ENCODE results near the gene VMP1.
A peak's percentile ranks its signal among the peaks of the same experiment; 100 is the strongest.
"Not testable (repeated sequence)": the region's sequence is repeated elsewhere in the genome, so short reads cannot be mapped to it uniquely, and the experiment has no call there.

The VMP1 gene

DNA sequence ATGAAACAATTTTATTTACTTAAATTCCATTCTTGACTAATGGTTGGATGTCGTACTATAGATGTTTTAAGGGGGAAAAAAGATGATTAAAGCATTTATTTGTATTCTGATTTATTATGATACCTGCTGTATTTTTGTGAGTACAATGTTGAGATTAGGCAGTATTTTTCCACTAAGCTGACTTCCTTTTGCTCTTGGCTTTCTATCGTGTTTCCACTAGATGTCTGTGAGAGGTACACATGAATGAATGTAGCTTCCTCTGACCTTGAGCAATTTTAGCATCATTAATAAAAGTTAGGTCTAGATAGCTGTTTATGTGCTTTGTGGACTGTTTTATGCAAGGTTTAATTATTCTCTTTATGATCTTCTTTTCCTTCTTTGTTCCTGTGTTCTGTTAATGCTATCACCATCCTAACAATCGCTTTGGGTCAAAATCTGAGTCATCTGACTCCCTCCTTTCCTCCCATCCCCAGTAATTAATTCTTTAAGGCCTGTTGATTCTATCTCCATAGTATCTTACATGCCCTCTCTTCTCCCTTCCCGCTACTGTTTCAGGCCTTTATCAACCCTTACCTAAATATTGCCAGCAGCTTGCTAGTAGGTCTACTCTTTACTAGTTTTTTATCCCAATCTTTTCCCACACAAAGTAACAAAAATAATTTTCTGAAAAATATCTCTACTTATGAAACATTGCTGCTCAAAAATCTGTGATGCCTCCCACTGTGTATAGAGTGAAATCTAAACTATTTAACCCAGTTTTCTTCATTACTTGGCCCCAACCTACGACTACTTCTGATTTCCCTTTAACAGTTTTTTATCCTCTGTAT, 76.0 kb downstream of the VMP1 start:
- no peak for DNase-seq

DNA sequence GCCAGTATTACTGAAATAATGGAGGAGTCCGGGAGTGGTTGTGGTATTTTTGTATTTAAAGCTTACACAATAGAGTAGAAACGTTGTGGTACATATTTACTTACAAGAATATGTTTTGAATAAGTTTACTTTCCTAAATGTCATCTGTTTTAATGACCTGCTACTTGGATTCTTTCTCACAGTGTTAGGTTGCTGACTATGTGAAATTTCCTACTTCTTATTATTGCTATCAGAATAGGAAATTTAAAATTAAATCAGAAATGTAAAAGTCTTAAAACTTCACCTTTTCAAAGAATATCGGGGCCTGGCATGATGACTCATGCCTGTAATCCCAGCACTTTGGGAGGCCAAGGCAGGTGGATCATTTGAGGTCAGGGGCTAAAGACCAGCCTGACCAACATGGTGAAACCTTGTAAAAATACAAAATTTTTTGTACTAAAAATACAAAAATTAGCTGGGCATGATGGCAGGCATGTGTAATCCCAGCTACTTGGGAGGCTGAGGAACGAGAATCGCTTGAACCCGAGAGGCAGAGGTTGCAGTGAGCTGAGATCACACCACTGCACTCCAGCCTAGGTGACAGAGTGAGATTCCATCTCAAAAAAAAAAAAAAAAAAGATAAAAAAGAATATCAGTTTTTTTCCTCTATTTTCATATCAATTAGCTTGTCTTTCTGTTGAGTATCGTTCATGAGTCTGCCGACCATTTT, 77.8 kb downstream of the VMP1 start:
- no peak for DNase-seq

DNA sequence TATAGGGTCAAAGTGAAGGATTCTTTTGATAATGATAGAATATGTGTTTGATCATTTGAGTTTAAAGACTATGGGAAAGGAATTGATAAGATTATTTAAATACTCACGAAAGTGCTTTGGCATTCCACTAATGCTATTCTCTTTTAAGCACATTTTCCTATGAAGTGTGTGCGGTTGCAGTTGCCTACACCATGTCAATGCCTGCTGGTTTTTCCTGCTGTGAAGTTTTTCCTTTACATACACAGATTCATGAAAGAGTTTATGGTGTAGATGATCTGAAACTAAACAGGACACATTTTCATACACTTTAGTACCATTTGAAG, 78.7 kb downstream of the VMP1 start:
- no peak for DNase-seq

DNA sequence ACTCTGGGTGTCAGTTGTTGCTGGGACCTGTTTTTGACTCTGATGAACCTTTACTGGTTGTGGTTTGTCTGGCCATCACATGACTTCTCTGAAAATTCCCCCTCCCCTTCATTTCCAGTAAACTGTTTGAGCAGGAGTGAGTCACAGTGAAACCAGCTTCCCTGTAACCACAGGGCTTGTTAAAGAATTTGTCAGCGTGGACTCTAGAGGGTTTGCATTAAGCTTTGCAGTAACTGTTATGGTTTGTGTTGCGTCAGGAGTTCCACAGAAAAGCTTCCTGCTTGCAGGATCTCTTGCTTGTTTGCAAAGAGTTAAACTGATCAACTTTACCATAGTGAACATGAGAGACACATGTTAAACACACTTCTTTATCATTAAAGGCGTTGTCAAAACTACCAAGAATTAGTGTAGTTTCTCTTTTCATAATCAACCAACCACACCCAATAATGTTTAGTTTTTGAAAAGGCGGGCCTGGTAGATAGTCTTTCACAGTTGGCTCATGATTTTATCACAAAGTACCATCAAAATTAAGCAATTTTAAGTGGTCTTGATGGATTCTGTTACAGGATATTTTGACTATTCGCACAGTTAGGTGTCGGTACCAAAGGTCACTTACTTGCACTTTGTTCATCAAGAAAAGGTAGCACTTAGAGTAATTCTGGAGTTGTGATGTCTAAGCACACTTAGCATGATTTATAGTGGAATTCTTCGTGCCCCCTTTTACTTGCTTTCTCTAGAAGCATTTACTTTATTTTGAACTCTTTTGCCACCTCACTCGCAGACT, 79.3 kb downstream of the VMP1 start:
- DNase-seq: peak; percentile 47

DNA sequence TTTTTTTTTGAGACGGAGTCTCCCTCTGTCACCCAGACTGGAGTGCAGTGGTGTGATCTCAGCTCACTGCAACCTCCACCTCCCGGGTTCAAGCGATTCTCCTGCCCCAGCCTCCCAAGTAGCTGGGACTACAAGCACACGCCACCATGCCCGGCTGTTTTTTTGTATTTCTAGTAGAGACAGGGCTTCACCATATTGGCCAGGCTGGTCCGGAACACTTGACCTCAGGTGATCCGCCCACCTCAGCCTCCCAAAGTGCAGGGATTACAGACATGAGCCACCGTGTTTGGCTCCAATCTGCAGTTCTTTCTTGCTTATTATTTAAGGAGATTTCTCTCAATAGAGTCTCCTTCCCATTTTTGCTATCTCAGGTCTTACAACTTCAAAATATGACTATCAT, 82.4 kb downstream of the VMP1 start:
- not testable (repeated sequence) for DNase-seq

DNA sequence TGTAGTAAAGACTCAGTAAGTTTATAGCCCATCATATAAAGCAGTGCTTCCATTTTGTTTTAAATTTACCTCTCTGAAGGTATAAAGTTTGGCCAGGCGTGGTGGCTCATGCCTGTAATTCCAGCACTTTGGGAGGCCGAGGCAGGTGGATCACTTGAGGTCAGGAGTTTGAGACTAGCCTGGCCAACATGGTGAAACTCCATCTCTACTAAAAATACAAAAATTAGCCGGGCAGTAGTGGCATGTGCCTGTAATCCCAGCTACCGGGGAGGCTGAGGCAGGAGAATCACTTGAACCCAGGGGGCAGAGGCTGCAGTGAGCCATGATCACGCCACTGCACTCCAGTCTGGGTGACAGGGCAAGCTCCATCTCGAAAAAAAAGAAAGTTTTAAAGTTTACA, 83.0 kb downstream of the VMP1 start:
- DNase-seq: not testable (repeated sequence)

DNA sequence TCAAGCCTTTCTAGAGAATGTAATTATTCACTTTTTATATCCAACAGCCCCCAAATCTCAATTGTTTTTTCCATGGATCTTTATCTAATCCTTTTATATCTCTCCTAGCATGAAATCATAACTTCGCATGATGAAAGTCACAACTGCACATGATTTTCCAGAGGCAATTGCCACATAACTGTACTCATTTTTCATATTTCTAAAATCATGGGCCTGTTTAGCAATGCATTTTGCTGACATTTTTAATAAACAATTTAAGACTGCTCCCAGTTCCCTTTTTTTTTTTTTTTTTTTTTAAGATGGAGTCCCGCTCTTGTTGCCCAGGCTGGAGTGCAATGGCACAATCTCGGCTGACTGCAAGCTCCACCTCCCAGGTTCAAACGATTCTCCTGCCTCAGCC, 83.5 kb downstream of the VMP1 start:
- DNase-seq: no peak

DNA sequence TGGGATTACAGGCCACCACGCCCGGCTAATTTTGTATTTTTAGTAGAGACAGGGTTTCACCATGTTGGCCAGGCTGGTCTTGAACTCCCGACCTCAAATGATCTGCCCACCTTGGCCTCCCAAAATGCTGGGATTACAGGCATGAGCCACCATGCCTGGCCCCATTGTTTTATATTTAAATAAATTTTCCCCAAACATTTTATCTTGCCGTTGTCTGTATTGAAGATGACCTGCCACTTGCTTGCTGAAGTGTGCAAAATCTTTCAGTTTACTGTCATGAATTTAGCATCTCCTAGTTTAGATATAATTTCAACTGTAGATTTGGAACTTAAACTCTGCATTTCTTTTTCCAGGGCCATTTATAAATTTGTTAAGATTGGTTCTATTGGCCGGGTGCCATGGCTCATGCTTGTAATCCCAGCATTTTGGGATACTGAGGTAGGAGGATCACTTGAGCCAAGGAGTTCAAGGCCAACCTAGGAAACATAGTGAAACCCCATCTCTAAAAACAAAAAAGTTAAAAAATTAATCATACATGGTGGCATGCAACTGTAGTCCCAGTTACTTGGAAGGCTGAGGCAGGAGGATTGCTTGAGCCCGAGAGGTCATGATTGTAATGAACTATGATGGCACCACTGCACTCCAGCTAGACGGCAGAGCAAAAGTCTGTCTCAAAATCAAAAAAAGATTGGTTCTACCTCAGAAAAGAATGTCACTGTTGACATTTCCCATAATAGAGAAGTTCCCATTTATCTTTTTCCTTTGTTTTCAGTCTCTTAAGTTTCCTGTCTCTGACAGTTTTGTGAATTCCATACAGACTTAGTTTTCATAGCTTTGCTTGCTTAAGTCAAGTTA, 84.4 kb downstream of the VMP1 start:
- DNase-seq: no peak

DNA sequence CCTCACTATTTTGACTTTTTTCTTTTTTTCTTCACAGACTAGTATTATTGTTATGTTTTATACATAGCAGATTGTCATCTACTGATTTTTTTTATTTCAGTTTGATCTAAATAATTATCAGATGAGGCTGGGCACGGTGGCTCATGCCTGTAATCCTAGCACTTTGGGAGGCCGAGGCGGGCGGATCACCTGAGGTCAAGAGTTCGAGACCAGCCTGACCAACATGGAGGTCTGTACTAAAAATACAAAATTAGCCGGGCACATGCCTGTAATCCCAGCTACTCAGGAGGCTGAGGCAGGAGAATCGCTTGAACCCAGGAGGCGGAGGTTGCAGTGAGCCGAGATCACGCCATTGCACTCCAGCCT, 85.0 kb downstream of the VMP1 start:
- DNase-seq: not testable (repeated sequence)

DNA sequence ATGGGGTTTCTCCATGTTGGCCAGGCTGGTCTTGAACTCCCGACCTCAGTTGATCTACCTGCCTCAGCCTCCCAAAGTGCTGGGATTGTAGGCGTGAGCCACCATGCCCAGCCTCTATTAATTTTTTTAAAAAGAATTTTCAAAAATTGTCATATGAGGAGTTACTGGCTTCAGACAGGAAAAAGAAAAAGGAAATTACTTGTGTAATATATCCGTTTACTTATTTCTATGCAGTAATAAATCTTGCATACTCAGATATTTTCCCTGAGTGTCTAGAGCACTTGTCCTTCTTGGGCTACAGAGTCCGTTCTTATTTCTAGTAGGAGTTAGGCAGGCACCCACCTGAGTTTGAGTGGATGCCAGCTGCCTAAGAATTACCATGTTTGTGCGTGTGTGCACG, 85.8 kb downstream of the VMP1 start:
- DNase-seq: no peak

DNA sequence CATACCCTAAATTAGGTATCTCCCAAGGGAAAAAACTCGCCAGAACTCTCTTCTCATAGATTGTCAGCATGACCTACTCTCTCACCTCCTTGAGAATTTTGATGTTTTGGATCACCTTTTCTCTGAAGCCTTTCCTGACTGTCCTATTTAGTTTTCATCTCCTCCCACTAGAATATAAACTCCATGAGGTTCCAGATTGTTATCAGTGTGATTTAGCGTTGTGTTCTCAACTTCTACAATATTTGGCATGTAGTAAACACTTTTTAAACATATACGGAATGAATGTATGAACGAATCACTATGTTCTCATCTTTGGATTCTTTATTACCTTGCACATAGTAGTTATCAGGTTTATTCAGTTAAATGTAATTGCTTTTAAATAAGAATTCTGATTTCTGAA, 88.7 kb downstream of the VMP1 start:
- DNase-seq: no peak

DNA sequence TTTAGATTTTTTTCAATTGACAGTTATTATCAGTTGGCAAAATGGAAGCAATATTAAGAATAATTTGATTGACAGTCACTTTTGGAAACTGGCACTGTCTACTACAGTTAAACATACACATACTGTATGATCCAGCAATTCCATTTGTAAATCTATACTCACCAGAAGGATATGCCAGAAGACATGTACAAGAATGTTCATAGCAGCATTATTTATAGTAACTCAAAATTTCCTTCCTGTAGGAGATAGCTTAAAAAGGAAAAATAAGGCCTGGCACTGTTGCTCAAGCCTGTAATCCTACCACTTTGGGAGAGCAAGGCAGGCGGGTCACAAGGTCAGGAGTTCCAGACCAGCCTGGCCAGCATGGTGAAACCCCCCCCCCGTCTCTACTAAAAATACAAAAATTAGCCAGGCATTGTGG, 89.3 kb downstream of the VMP1 start:
- no peak for DNase-seq

DNA sequence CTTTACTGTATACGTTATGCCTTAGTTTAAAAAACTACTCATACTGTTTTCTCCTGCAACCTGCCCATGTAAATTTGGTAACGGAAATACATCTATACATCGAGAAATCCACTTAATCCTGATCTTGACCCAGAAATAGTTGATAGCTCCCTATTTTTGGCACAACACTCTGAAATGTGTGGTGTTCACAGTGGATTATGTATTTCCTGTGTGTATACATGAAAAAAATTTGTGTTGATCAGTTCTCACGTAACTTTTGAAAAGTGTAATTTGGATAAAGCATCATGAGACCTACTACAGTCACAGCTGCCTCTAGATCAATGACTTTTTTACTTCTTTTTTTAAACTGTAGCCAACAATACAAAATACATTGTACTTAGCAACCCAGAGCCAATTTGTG, 90.7 kb downstream of the VMP1 start:
- DNase-seq: no peak

DNA sequence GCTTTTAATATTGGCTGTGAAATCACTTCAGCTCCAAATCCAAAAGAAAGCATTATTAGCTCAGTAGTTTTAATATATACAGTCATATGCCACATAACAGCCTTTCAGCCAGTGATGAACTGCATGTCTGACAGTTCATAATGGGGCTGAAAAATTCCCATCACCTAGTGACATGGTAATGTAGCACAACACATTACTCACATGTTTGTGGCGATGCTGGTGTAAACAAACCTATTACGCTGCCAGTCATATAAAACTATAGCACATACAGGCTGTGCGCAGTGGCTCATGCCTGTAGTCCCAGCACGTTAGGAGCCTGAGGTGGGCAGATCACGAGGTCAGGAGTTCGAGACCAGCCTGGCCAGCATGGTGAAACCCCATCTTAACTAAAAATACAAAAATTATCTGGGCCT, 93.1 kb downstream of the VMP1 start:
- DNase-seq: no peak

DNA sequence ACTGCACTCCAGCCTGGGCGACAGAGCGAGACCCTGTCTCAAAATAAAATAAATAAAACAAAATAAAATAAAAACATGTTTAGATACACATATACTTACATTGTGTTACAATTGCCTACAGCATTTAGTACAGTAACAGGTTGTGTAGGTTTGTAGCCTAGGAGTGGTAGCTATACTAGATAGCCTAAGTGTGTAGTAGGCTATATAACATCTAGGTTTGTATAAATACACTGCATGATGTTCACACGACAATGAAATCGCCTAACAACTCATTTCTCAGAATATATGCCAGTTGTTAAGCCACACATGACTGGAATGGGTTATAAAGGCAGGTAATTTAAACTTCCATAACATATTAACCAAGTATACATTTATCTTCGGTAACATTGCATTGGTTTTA, 94.7 kb downstream of the VMP1 start:
- no peak for DNase-seq

DNA sequence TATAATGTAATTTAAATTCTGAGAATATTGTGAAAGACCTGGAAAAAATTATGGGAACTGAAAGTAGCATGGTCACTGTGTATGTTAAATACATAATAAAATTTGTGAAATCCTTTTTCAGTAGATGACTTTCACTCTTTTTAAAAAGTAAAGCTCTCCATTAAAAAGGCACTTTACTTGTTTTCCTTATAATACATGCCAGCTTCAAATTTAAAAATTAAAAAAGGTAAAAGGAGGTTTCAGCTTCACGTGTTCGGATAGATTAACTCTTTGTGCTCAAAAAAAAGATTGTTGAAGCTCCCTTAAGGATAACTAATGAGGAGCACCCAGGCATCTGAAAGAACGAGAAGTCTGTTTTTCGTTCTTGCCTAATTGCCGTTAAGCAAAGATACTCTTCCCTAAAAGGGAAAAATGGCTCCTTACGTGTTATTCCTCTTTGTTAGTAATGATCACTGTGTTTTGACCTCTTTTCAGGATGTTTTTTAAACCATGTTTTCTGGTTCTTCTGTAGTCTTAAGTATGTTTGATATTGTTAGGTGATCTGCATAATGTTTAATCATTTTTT, 97.5 kb downstream of the VMP1 start:
- no peak for DNase-seq

DNA sequence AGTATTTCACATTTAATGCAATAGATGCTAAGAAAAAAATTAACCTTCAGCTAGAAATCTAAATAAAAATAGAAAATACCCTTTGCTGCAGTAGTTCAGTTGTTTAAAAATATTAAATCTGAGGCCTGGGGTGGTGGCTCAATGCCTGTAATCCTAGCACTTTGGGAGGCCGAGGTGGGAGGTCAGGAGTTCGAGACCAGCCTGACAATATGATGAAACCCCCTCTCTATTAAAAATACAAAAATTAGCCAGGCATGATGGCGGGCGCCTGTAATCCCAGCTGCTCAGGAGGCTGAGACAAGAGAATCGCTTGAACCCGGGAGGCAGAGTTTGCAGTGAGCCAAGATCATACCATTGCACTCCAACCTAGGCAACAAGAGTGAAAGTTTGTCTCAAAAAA, 98.9 kb downstream of the VMP1 start:
- DNase-seq: not testable (repeated sequence)

DNA sequence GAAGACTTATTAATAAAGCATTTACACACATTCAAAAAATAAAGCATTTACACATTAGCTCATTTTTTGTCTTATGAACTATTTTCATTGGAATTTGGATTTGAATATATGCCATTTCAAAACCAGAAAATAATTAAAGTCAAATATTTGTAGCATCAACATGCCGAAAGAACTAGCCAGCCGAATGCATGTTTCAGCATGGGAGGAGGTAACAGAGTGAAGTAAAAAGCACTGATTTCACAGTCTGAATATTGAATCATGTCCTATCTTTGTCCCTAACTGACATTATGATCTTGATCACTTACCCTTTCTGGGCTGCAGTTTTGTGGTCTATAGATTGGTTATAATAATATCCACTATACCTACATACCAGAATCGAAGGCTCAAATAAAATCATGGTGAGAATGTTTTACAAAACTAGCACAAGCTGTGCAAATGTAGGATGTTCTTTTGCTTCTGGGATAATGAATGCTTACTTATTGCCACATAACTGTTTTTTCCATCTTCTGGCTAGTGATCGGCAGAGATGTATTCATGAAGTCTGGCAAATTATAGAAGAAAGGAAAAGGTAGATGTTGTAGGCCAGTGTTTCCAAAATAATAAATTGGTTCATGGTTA, 100.5 kb downstream of the VMP1 start:
- no peak for DNase-seq

DNA sequence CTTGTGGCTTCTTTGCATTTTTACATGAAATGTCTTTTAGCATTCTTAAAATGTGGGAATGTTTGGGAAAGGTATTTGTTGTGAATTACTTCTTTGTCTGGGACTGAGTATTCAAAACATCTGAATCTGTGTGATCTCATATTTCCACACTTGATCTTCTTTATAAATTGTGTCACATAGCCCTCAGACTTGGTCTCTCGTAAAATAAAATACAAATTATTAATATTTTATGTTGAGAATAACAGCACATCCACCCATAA, 103.4 kb downstream of the VMP1 start:
- DNase-seq: no peak

DNA sequence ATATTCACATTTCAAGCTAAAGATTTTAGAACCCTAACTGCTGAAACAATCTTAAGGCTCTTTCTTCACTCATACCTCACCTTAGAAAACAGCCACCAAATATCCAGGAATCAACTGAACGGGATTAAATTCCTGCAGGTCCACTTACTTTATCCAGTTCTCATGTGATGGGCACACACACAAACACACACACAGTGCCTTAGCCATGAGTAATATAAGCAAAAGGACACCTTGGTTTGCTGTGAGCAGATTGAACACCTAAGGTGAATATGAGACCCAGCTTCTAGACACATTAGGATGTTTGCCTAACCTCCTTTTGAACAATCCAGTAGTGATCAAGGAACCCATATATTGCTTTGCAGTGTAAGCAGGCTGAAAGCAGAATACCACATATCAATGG, 103.8 kb downstream of the VMP1 start:
- no peak for DNase-seq

DNA sequence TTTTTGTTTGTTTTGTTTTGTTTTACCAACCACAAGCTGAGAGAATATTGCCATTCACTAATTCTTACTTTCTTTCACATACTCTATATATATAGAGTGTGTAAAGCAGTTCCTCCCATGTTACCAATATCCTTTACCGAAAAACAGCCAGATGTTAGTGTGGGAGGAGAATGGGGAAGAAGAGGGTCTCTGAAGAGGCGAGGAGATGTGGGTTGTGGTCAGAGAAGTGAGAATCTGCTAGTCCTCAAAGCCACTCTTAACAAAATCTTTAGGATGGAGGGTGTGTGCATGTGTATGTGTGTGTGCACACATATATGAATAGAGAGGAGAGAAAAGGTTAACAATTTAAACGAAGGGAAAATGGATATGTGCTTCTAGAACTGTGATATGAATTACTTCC, 104.7 kb downstream of the VMP1 start:
- no peak for DNase-seq

DNA sequence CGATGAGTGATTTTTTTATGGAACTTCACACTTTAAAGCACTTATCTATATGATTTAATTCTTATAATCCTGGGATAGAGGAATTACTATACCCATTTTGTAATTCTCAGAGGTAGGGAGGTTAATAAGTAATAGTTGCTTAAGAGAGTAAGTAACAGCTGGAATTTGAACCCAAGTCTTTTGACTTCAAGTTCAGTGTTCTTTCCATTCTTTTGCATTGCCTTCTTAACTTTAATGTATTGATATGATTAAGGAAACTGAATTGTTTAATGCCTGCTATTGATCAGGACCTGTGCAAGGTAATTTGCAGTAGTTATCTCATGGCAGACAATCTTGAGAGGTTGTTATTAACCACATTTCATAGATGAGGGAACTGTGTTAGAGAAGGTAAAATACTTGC, 106.8 kb downstream of the VMP1 start:
- no peak for DNase-seq

DNA sequence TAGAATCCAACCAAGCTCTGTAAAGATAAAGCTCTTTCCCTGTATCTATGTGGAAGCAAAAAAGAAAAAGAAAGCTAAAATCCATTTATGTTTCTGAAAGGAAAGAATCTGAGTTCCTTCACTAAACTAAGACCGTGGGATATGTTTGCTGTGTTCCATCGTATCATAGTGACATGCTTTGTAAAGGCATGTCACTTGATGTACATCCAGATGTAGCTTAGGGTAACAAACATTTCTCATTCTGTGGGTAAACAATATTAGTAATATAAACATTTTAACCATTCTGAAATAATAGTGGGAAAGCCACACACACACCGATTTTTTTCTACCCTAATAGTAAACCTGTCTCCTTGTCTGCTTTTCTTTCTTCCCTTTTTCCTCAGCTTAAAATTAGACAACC, 107.2 kb downstream of the VMP1 start:
- DNase-seq: no peak
